HG02981 (cell line): ENCODE results near the gene SLIT3.

Experiments used
- ATAC-seq: cut with Tn5 transposase; IDR thresholded peaks from one replicate; pipeline ENCODE4 v1.9.1; 2021; ENCODE audit warnings: mild to moderate bottlenecking, moderate library complexity; ENCODE audit not compliant: unreplicated experiment

Gene SLIT3

GRCh38 chr5:168976311-168976970 is 324.5 kb downstream of the SLIT3 start:
- no peak for ATAC-seq

- no peak for ATAC-seq
Measured at GRCh38 chr5:168975331-168975730, 325.6 kb downstream of the SLIT3 start.

- no peak for ATAC-seq
Measured at GRCh38 chr5:168974082-168974481, 326.9 kb downstream of the SLIT3 start.

GRCh38 chr5:168972731-168973130 is 328.2 kb downstream of the SLIT3 start:
- ATAC-seq: no peak

GRCh38 chr5:168971100-168971499 is 329.8 kb downstream of the SLIT3 start:
- ATAC-seq: no peak

GRCh38 chr5:168969326-168969886 is 331.5 kb downstream of the SLIT3 start:
- ATAC-seq: no peak

GRCh38 chr5:168967882-168968620 is 332.9 kb downstream of the SLIT3 start:
- ATAC-seq: no peak

- ATAC-seq: no peak
Measured at GRCh38 chr5:168965638-168966037, 335.3 kb downstream of the SLIT3 start.

- no peak for ATAC-seq
Measured at GRCh38 chr5:168964182-168964581, 336.8 kb downstream of the SLIT3 start.

GRCh38 chr5:168962306-168962705 is 338.6 kb downstream of the SLIT3 start:
- no peak for ATAC-seq

GRCh38 chr5:168961681-168962080 is 339.3 kb downstream of the SLIT3 start:
- no peak for ATAC-seq

- no peak for ATAC-seq
Measured at GRCh38 chr5:168960497-168960896, 340.4 kb downstream of the SLIT3 start.

- ATAC-seq: no peak
Measured at GRCh38 chr5:168953351-168953750, 347.6 kb downstream of the SLIT3 start.

- ATAC-seq: no peak
Measured at GRCh38 chr5:168952196-168952595, 348.7 kb downstream of the SLIT3 start.

- ATAC-seq: no peak
Measured at GRCh38 chr5:168951769-168952168, 349.2 kb downstream of the SLIT3 start.

- ATAC-seq: no peak
Measured at GRCh38 chr5:168951356-168951755, 349.6 kb downstream of the SLIT3 start.

- ATAC-seq: no peak
Measured at GRCh38 chr5:168950241-168950951, 350.5 kb downstream of the SLIT3 start.

GRCh38 chr5:168948746-168949145 is 352.2 kb downstream of the SLIT3 start:
- no peak for ATAC-seq

GRCh38 chr5:168947212-168947868 is 353.6 kb downstream of the SLIT3 start:
- ATAC-seq: no peak

GRCh38 chr5:168946363-168946762 is 354.6 kb downstream of the SLIT3 start:
- ATAC-seq: no peak

GRCh38 chr5:168944004-168944403 is 356.9 kb downstream of the SLIT3 start:
- ATAC-seq: no peak
